Liver (tissue), 9 donors: ENCODE measurements around the gene PKDREJ. TPM values are rescaled to one million over a fixed set of nuclear protein-coding genes. Genes with fewer than 3 reads are reported as not detected.

Experiments
- DNase-seq: peaks from one replicate; pipeline ENCODE4 v3.0.0-alpha.2; 2017; ENCODE audit warnings: low spot score
- H3K27ac ChIP-seq, 2 donors: one replicate each; pipeline ENCODE4 v1.7.0; 2013; ENCODE audit warnings: inconsistent platforms in 2 of 2, low read length in 2 of 2, control low read depth in 1 of 2, low read depth in 1 of 2, mild to moderate bottlenecking in 1 of 2
- H3K27me3 ChIP-seq, 4 donors: one replicate each; pipeline versions ENCODE4 v1.6.1 to v1.7.0; 2013; ENCODE audit warnings: low read length in 3 of 4, inconsistent platforms in 1 of 4, mild to moderate bottlenecking in 1 of 4, moderate library complexity in 1 of 4; ENCODE audit not compliant: control insufficient read depth in 4 of 4, insufficient read depth in 4 of 4
- H3K36me3 ChIP-seq, 4 donors: one replicate each; pipeline versions ENCODE4 v1.6.1 to v1.7.0; 2013; ENCODE audit warnings: low read length in 3 of 4, mild to moderate bottlenecking in 3 of 4, low read depth in 1 of 4, moderate library complexity in 1 of 4; ENCODE audit not compliant: control insufficient read depth in 4 of 4, insufficient read depth in 3 of 4
- H3K4me1 ChIP-seq, 4 donors: one replicate each; pipeline versions ENCODE4 v1.6.1 to v1.7.0; 2013; ENCODE audit warnings: low read length in 3 of 4, mild to moderate bottlenecking in 3 of 4, moderate library complexity in 1 of 4; ENCODE audit not compliant: control insufficient read depth in 4 of 4, insufficient read depth in 4 of 4
- H3K4me3 ChIP-seq, 3 donors: one replicate each; pipeline versions ENCODE4 v1.6.1 to v1.7.0; 2013; ENCODE audit warnings: low read length in 3 of 3, control low read depth in 1 of 3, low read depth in 1 of 3, mild to moderate bottlenecking in 1 of 3
- H3K9ac ChIP-seq, 2 donors: one replicate each; pipeline ENCODE4 v1.7.0; 2013; ENCODE audit warnings: low read length in 2 of 2, mild to moderate bottlenecking in 2 of 2, moderate library complexity in 2 of 2, control low read depth in 1 of 2, low read depth in 1 of 2
- H3K9me3 ChIP-seq, 4 donors: one replicate each; pipeline versions ENCODE4 v1.6.1 to v1.7.0; 2013; ENCODE audit warnings: low read length in 3 of 4; ENCODE audit not compliant: control insufficient read depth in 4 of 4
- CTCF ChIP-seq: fragments of 150-350 bp; IDR thresholded peaks from 2 replicates; pipeline ENCODE4 v1.5.1; 2017; ENCODE audit warnings: improper control_type of control experiment, low read depth, low read length; ENCODE audit not compliant: missing input control
- EGR1 ChIP-seq, 2 donors: IDR thresholded peaks; 2 replicates each; pipeline ENCODE4 v1.6.1; 2016 to 2018; ENCODE audit warnings: antibody characterized with exemption in 2 of 2, low read depth in 2 of 2
- FOXA1 ChIP-seq: IDR thresholded peaks from 2 replicates; pipeline ENCODE4 v1.6.1; 2016; ENCODE audit warnings: antibody characterized with exemption
- FOXA2 ChIP-seq: IDR thresholded peaks from 2 replicates; pipeline ENCODE4 v1.6.1; 2016; ENCODE audit warnings: antibody characterized with exemption
- GABPA ChIP-seq, 2 donors: IDR thresholded peaks in 1 of 2; conservative IDR thresholded peaks in 1 of 2; 2 replicates each; pipeline ENCODE4 v1.6.1; 2016; ENCODE audit warnings: antibody characterized with exemption in 2 of 2, mild to moderate bottlenecking in 1 of 2, moderate library complexity in 1 of 2
- HNF4G ChIP-seq: IDR thresholded peaks from 2 replicates; pipeline ENCODE4 v1.6.1; 2016; ENCODE audit warnings: antibody characterized with exemption
- JUND ChIP-seq, 2 donors: IDR thresholded peaks; 2 replicates each; pipeline ENCODE4 v1.6.1; 2016; ENCODE audit warnings: antibody characterized with exemption in 2 of 2
- NR2F2 ChIP-seq: IDR thresholded peaks from 2 replicates; pipeline ENCODE4 v1.6.1; 2016; ENCODE audit warnings: antibody characterized with exemption
- RAD21 ChIP-seq, 2 donors: IDR thresholded peaks; 2 replicates each; pipeline ENCODE4 v1.6.1; 2016; ENCODE audit warnings: antibody characterized with exemption in 2 of 2, mild to moderate bottlenecking in 2 of 2
- REST ChIP-seq: IDR thresholded peaks from 2 replicates; pipeline ENCODE4 v1.6.1; 2016; ENCODE audit warnings: antibody characterized with exemption, mild to moderate bottlenecking
- RXRA ChIP-seq, 2 donors: IDR thresholded peaks; 2 replicates each; pipeline ENCODE4 v1.6.1; 2017 to 2018; ENCODE audit warnings: antibody characterized with exemption in 2 of 2, mild to moderate bottlenecking in 1 of 2
- TAF1 ChIP-seq: conservative IDR thresholded peaks from 2 replicates; pipeline ENCODE4 v1.6.1; 2016; ENCODE audit warnings: antibody characterized with exemption, mild to moderate bottlenecking
- ZBTB33 ChIP-seq: IDR thresholded peaks from 2 replicates; pipeline ENCODE4 v1.6.1; 2016; ENCODE audit warnings: antibody characterized with exemption
- WGBS: extraction: QIAGEN DNeasy Blood & Tissue Kit; methylation state at CpG from one replicate; pipeline ENCODE4 v1.1.7; 2013; 5-methylcytosine and 5-hydroxymethylcytosine counted together
- polyA plus RNA-seq, 2 donors: library from polyadenylated mRNA; stranded (reverse) in 1 of 2; unstranded in 1 of 2; fragments of 200-250 nt in 1 of 2; fragments of >200 nt in 1 of 2; fragmentation: Nextera tagmentation in 1 of 2; extraction: Ambion mirVana in 1 of 2; gene quantifications; one replicate each; pipeline versions ENCODE4 v1.2.1 to v1.2.3, GENCODE V29; 2013 to 2015
- total RNA-seq, 2 donors: library from RNA; depleted of rRNA; stranded (reverse); fragments of >200 nt; gene quantifications; one replicate each; pipeline ENCODE4 v1.2.3, GENCODE V29; 2014
- TF ChIP-seq, protein P1 (sequence below): IDR thresholded peaks from 2 replicates; pipeline ENCODE4 v1.6.1; 2016; ENCODE audit warnings: antibody characterized with exemption
- donor health status: healthy.
- donor health status: healthy.
- donor health status: healthy.
- donor health status: healthy.
- donor health status: healthy.

The PKDREJ gene
- total and polyA plus RNA-seq, 4 donors: under 0.01 to 0.05 (median 0.02) TPM

GRCh38 chr22:46280999-46281623 is 18.0 kb upstream of the PKDREJ start:
- no peak for DNase-seq
- Histone ChIP-seq H3K36me3 (peaks cover 45 to 88% (median 79%) of the 10 kb centered on the region in 4 donors), H3K27me3 (no peaks in the 10 kb centered on the region), H3K9ac (no peak overlapping the region), H3K27ac (peak overlapping the region in 1 of 2 donors; percentile 60), H3K4me3 (no peak overlapping the region), H3K4me1 (no peaks in the 10 kb centered on the region), H3K9me3 (no peaks in the 10 kb centered on the region)
- WGBS: 79% methylated on average over 19 of the region's 19 CpGs
- no peak for TF ChIP-seq TAF1
- TF ChIP-seq RXRA (IDR thresholded peaks at IDR 0.05): peak in 1 of 2 donors; percentile 37

DNA sequence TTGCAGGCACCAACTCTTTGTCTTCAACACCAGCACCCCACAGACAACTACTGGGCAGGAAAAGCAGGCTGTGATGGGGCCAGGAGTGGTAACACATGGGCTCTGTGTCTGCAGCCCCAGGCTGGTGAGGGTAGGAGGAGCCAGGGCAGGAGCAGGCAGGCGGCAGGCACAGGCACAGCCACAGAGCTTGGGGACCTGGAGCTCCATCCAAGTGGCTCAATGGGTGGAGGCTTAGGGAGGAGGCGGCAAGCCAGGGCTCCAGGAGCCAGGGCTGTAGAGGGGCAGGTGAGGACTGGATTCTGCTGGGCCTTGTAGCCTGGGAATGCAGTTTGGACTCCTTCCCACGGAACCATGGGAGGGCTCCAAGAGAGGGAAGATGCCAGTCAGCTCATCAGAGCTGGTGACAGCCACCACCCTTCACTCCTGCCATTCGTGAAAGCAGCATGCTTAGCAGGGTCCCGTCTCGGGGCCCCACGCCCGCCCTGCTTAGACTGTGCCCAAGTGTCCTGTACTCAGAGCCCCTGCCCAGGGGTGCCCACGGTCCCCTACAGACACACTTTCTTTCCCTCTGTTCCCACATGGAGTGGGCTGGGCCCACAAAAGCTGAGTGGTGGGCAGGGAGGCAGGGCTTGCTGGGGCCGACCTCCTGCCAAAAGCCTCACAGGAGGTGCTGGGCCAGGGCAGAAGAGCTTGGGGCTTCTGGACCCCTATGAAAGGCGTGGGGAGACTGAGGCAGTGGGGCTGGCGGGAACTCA is 17.1 kb upstream of the PKDREJ start:
- 91% methylated on average over 12 of the region's 12 CpGs for WGBS
- TF ChIP-seq NR2F2 (no peak), FOXA2 (no peak), CTCF (no peak), REST (no peak), JUND (IDR thresholded peaks at IDR 0.05) (no peak), HNF4G (no peak), TAF1 (no peak), EGR1 (IDR thresholded peaks at IDR 0.05; ENCODE audit: low read depth in 2 of 2) (no peak), FOXA1 (no peak), ZBTB33 (no peak), GABPA (IDR thresholded peaks at IDR 0.05 in 1 of 2, conservative IDR thresholded peaks at IDR 0.05 in 1 of 2) (no peak), RXRA (IDR thresholded peaks at IDR 0.05) (no peak), RAD21 (IDR thresholded peaks at IDR 0.05) (no peak)
- TF ChIP-seq, protein P1, sequence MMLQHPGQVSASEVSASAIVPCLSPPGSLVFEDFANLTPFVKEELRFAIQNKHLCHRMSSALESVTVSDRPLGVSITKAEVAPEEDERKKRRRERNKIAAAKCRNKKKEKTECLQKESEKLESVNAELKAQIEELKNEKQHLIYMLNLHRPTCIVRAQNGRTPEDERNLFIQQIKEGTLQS: no peak
- Histone ChIP-seq H3K9ac (no peak overlapping the region), H3K27me3 (no peaks in the 10 kb centered on the region), H3K4me3 (no peak overlapping the region), H3K36me3 (peaks cover 51 to 90% (median 83%) of the 10 kb centered on the region in 4 donors), H3K9me3 (no peaks in the 10 kb centered on the region), H3K27ac (peak overlapping the region in 1 of 2 donors; percentile 60), H3K4me1 (peaks cover 0 to 3% (median 0%) of the 10 kb centered on the region in 4 donors)
- DNase-seq: no peak
